K562 (cell line): ENCODE data around the gene SLC29A2. TPM values are rescaled to one million over a fixed set of nuclear protein-coding genes. Genes with fewer than 3 reads are reported as not detected.

Experiments used
- ATF1 ChIP-seq, 2 experiments: fragments of 450-650 bp in 1 of 2; IDR thresholded peaks; 2 replicates each; pipeline ENCODE4 v1.6.1; 2016; ENCODE audit warnings: missing compliant biosample characterization in 1 of 2, missing genetic modification characterization in 1 of 2
- EP300 ChIP-seq: IDR thresholded peaks from 2 replicates; pipeline ENCODE4 v1.6.1; 2012; ENCODE audit warnings: low read length, improper control_type of control experiment
- ESRRA ChIP-seq: fragments of 450-650 bp; IDR thresholded peaks from 2 replicates; pipeline ENCODE4 v1.6.1; 2014; ENCODE audit warnings: low read depth, mild to moderate bottlenecking, moderate library complexity, borderline replicate concordance
- FOXA3 ChIP-seq, 2 experiments: fragments of 450-650 bp in 1 of 2; sonication (generic) in 1 of 2; formaldehyde crosslinking; IDR thresholded peaks in 1 of 2; conservative IDR thresholded peaks in 1 of 2; 2 replicates each; pipeline versions ENCODE4 v1.4.0 to v1.8.0; 2020 to 2022; ENCODE audit warnings: mild to moderate bottlenecking in 2 of 2, missing genetic modification reagents in 1 of 2
- HMG20B ChIP-seq: fragments of 250-450 bp; sonication (Bioruptor Pico); IDR thresholded peaks from 2 replicates; pipeline ENCODE4 v1.5.0; 2021; ENCODE audit warnings: mild to moderate bottlenecking
- KAT8 ChIP-seq: fragments of 450-650 bp; IDR thresholded peaks from 2 replicates; pipeline ENCODE4 v1.6.1; 2016; ENCODE audit warnings: low read depth, mild to moderate bottlenecking
- KDM5B ChIP-seq: fragments of 200-600 bp; sonication (generic); IDR thresholded peaks from 2 replicates; pipeline ENCODE4 v1.6.1; 2012; ENCODE audit warnings: low read depth, mild to moderate bottlenecking, moderate library complexity, low read length, control low read depth, inconsistent platforms; ENCODE audit not compliant: insufficient replicate concordance
- KLF1 ChIP-seq: fragments of 450-650 bp; IDR thresholded peaks from 2 replicates; pipeline ENCODE4 v1.6.1; 2016; ENCODE audit warnings: missing genetic modification characterization, missing compliant biosample characterization
- MCM5 ChIP-seq: fragments of 450-650 bp; IDR thresholded peaks from 2 replicates; pipeline ENCODE4 v1.6.1; 2016; ENCODE audit warnings: low read depth
- NBN ChIP-seq: fragments of 450-650 bp; IDR thresholded peaks from 2 replicates; pipeline ENCODE4 v1.6.1; 2016; ENCODE audit warnings: low read depth, mild to moderate bottlenecking
- NCOA6 ChIP-seq: fragments of 450-650 bp; IDR thresholded peaks from 2 replicates; pipeline ENCODE4 v1.6.1; 2017; ENCODE audit warnings: mild to moderate bottlenecking
- NFE2 ChIP-seq: IDR thresholded peaks from 2 replicates; pipeline ENCODE4 v1.6.1; 2014; ENCODE audit warnings: antibody characterized with exemption, low read depth
- NFIX ChIP-seq: fragments of 250-450 bp; sonication (Bioruptor Pico); IDR thresholded peaks from 2 replicates; pipeline ENCODE4 v1.4.0; 2020; ENCODE audit warnings: low read depth, mild to moderate bottlenecking, moderate library complexity
- RAD21 ChIP-seq, 2 experiments: fragments of 250-450 bp in 1 of 2; fragments of 450-650 bp in 1 of 2; sonication (Bioruptor Pico) in 1 of 2; formaldehyde crosslinking in 1 of 2; IDR thresholded peaks in 1 of 2; conservative IDR thresholded peaks in 1 of 2; 2 replicates each; pipeline versions ENCODE4 v1.4.0 to v1.8.0; 2020 to 2022; ENCODE audit warnings: mild to moderate bottlenecking in 2 of 2, moderate library complexity in 1 of 2
- RHOXF2B ChIP-seq: fragments of 250-450 bp; sonication (Bioruptor Pico); conservative IDR thresholded peaks from 2 replicates; pipeline ENCODE4 v1.5.1; 2021
- polyA plus RNA-seq, 8 experiments: library from polyadenylated mRNA; depleted of rRNA in 4 of 8; stranded (reverse) in 5 of 8; unstranded in 3 of 8; fragments of >200 nt; fragmentation: Nextera tagmentation in 2 of 8; fragmentation: Illumina TruSeq in 1 of 8; extraction: Ambion mirVana in 2 of 8; extraction: Trizol in 1 of 8; gene quantifications; 2 replicates each; pipeline versions ENCODE4 v1.2.1 to v1.2.3, GENCODE V29; 2011 to 2014; ENCODE audit warnings: inconsistent platforms in 1 of 8, missing spikeins in 1 of 8
- total RNA-seq, 7 experiments: library from RNA; depleted of rRNA in 6 of 7; stranded (reverse); fragments of >200 nt in 6 of 7; fragmentation: Illumina TruSeq in 2 of 7; extraction: Trizol in 2 of 7; gene quantifications; 2 replicates each; pipeline versions ENCODE4 v1.2.1 to v1.2.3, GENCODE V29; 2011 to 2021; ENCODE audit warnings: low replicate concordance in 1 of 7
- TF ChIP-seq, protein P1 (sequence below): fragments of 450-650 bp; IDR thresholded peaks from 2 replicates; pipeline ENCODE4 v1.6.1; 2016; ENCODE audit warnings: low read depth
- TF ChIP-seq, protein P2 (sequence below): fragments of 450-650 bp; formaldehyde crosslinking; IDR thresholded peaks from 2 replicates; pipeline ENCODE4 v1.4.0; 2020; ENCODE audit warnings: mild to moderate bottlenecking, moderate library complexity
- TF ChIP-seq, protein P3 (sequence below): sonication (generic); formaldehyde crosslinking; IDR thresholded peaks from 2 replicates; pipeline ENCODE4 v1.8.0; 2022; ENCODE audit warnings: missing genetic modification reagents, mild to moderate bottlenecking, moderate library complexity, borderline replicate concordance

Gene SLC29A2
- total and polyA plus RNA-seq, 9 of the 15 experiments (the other 6 are each of a cell fraction or from before 2014, with no cell fraction given), result 2.4 to 48.6 (median 14.2) TPM

DNA sequence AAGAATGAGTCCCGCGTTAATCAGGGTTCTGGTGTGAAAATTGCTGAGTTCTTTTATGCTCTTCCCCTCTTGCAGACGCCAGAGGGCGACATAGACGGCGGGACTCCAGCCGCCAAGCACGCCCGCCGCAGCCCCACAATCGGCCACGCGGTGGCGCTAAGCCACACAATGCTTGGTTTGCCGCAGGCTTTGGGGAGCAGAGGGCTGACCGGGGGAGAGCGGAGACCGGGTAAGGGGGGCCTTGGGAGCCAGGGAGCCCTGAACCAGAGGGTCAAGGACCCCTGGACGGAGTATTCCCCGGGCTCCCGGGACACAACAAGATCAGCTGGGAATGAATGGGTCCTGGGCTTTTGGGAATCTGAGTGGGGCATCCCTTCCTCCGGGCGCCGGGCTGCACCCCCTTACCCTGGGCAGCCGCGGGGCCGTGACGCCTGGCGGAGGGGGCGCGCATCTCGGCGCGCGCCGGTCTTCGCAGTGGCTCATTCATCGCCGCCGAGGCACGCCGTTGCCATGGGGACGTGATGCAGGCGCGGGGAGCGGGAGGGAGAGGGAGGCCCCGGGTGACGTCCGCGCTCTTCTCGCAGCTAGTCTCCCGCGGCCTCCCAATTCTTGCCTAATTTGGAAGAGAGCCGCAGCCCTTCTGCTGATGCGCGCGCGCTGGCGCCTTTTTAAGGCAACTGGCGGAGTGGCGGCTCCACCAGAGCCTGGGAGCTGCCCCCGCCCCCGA is 37.1 kb upstream of the SLC29A2 start (continued):
- TF ChIP-seq, protein P1, sequence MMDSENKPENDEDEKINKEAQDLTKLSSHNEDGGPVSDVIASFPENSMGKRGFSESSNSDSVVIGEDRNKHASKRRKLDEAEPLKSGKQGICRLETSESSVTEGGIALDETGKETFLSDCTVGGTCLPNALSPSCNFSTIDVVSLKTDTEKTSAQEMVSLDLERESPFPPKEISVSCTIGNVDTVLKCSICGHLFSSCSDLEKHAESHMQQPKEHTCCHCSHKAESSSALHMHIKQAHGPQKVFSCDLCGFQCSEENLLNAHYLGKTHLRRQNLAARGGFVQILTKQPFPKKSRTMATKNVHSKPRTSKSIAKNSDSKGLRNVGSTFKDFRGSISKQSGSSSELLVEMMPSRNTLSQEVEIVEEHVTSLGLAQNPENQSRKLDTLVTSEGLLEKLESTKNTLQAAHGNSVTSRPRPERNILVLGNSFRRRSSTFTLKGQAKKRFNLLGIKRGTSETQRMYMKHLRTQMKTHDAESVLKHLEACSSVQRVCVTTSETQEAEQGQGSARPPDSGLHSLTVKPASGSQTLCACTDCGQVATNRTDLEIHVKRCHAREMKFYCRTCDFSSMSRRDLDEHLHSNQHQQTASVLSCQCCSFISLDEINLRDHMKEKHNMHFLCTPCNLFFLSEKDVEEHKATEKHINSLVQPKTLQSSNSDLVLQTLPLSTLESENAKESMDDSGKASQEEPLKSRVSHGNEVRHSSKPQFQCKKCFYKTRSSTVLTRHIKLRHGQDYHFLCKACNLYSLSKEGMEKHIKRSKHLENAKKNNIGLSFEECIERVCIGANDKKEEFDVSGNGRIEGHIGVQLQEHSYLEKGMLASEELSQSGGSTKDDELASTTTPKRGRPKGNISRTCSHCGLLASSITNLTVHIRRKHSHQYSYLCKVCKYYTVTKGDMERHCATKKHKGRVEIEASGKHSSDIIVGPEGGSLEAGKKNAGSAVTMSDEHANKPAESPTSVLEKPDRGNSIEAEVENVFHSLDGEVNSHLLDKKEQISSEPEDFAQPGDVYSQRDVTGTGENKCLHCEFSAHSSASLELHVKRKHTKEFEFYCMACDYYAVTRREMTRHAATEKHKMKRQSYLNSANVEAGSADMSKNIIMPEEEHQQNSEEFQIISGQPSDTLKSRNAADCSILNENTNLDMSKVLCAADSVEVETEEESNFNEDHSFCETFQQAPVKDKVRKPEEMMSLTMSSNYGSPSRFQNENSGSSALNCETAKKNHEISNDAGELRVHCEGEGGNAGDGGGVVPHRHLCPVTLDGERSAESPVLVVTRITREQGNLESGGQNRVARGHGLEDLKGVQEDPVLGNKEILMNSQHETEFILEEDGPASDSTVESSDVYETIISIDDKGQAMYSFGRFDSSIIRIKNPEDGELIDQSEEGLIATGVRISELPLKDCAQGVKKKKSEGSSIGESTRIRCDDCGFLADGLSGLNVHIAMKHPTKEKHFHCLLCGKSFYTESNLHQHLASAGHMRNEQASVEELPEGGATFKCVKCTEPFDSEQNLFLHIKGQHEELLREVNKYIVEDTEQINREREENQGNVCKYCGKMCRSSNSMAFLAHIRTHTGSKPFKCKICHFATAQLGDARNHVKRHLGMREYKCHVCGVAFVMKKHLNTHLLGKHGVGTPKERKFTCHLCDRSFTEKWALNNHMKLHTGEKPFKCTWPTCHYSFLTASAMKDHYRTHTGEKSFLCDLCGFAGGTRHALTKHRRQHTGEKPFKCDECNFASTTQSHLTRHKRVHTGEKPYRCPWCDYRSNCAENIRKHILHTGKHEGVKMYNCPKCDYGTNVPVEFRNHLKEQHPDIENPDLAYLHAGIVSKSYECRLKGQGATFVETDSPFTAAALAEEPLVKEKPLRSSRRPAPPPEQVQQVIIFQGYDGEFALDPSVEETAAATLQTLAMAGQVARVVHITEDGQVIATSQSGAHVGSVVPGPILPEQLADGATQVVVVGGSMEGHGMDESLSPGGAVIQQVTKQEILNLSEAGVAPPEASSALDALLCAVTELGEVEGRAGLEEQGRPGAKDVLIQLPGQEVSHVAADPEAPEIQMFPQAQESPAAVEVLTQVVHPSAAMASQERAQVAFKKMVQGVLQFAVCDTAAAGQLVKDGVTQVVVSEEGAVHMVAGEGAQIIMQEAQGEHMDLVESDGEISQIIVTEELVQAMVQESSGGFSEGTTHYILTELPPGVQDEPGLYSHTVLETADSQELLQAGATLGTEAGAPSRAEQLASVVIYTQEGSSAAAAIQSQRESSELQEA, result no peak
- TF ChIP-seq KDM5B, result no peak
- no peak for TF ChIP-seq NBN
- TF ChIP-seq RHOXF2B (CRISPR knock-in tag), result no peak
- peak; percentile 31; the same call in 1 of the 2 replicates for TF ChIP-seq EP300
- no peak for TF ChIP-seq ATF1 (CRISPR knock-in tag; IDR thresholded peaks at IDR 0.05)
- TF ChIP-seq ATF1 (tag; IDR thresholded peaks at IDR 0.05), result peak; percentile 73
- no peak for TF ChIP-seq FOXA3 (CRISPR knock-in tag; conservative IDR thresholded peaks at IDR 0.05 in 1 of 2, IDR thresholded peaks at IDR 0.05 in 1 of 2)
- peak; percentile 100 for TF ChIP-seq RAD21 (CRISPR knock-in tag; conservative IDR thresholded peaks at IDR 0.05 in 1 of 2, IDR thresholded peaks at IDR 0.05 in 1 of 2)
- TF ChIP-seq, protein P2, sequence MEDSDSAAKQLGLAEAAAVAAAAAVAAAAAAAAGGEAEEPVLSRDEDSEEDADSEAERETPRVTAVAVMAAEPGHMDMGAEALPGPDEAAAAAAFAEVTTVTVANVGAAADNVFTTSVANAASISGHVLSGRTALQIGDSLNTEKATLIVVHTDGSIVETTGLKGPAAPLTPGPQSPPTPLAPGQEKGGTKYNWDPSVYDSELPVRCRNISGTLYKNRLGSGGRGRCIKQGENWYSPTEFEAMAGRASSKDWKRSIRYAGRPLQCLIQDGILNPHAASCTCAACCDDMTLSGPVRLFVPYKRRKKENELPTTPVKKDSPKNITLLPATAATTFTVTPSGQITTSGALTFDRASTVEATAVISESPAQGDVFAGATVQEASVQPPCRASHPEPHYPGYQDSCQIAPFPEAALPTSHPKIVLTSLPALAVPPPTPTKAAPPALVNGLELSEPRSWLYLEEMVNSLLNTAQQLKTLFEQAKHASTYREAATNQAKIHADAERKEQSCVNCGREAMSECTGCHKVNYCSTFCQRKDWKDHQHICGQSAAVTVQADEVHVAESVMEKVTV (CRISPR knock-in tag), result peak; percentile 99
- no peak for TF ChIP-seq NFIX (CRISPR knock-in tag)
- no peak for TF ChIP-seq NCOA6
- TF ChIP-seq HMG20B (CRISPR knock-in tag), result no peak
- TF ChIP-seq KLF1 (tag), result no peak
- no peak for TF ChIP-seq MCM5
- TF ChIP-seq NFE2, result peak; percentile 55
- TF ChIP-seq, protein P3, sequence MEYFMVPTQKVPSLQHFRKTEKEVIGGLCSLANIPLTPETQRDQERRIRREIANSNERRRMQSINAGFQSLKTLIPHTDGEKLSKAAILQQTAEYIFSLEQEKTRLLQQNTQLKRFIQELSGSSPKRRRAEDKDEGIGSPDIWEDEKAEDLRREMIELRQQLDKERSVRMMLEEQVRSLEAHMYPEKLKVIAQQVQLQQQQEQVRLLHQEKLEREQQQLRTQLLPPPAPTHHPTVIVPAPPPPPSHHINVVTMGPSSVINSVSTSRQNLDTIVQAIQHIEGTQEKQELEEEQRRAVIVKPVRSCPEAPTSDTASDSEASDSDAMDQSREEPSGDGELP, result peak; percentile 86
- TF ChIP-seq KAT8, result no peak
- TF ChIP-seq ESRRA, result peak; percentile 18; the same call in 1 of the 2 replicates
